Measurements from ENCODE around the gene C9. TPM values are rescaled to one million over a fixed set of nuclear protein-coding genes. Genes with fewer than 3 reads are reported as not detected.
A peak's percentile ranks its signal among the peaks of the same experiment; 100 is the strongest.

Gene C9
- total and polyA plus RNA-seq, 4 donors: 128 to 3,238 (median 748) TPM

- TF ChIP-seq ZBTB33 (IDR thresholded peaks at IDR 0.05): no peak
- no peak for TF ChIP-seq JUND (IDR thresholded peaks at IDR 0.05)
- peak; percentile 21 to 58 for TF ChIP-seq HNF4A (conservative IDR thresholded peaks at IDR 0.05)
- TF ChIP-seq HNF4G (IDR thresholded peaks at IDR 0.05): no peak
- no peak for TF ChIP-seq MAX (IDR thresholded peaks at IDR 0.05)
- TF ChIP-seq FOXA1 (IDR thresholded peaks at IDR 0.05): no peak
- TF ChIP-seq ATF3 (IDR thresholded peaks at IDR 0.05): no peak
- no peak for TF ChIP-seq CTCF (IDR thresholded peaks at IDR 0.05; ENCODE audit: low read depth, low read length, missing input control)
- no peak for TF ChIP-seq GABPA (IDR thresholded peaks at IDR 0.05 in 1 of 2, conservative IDR thresholded peaks at IDR 0.05 in 1 of 2)
- peak; percentile 93 for TF ChIP-seq YY1 (IDR thresholded peaks at IDR 0.05)
- no peak for TF ChIP-seq SP1 (IDR thresholded peaks at IDR 0.05)
- TF ChIP-seq REST (IDR thresholded peaks at IDR 0.05): peak; percentile 54
- TF ChIP-seq NR2F2 (IDR thresholded peaks at IDR 0.05): no peak
- peak; percentile 46 for TF ChIP-seq TAF1 (conservative IDR thresholded peaks at IDR 0.05)
- peak in 1 of 2 donors; percentile 10 for TF ChIP-seq RAD21 (IDR thresholded peaks at IDR 0.05)
- no peak for TF ChIP-seq EGR1 (IDR thresholded peaks at IDR 0.05; ENCODE audit: low read depth in 2 of 2)
- no peak for TF ChIP-seq FOXA2 (IDR thresholded peaks at IDR 0.05)
- peak in 1 of 2 donors; percentile 16 for TF ChIP-seq RXRA (IDR thresholded peaks at IDR 0.05)
These were observed 1.1 kb downstream of the C9 start for GRCh38 chr5:39363217-39363616.

More at GRCh38 chr5:39363217-39363616, 1.1 kb downstream of the C9 start:
- Histone ChIP-seq H3K9ac (ENCODE audit: low read depth in 1 of 2, low read length in 2 of 2) (peak overlapping the region; percentile 73 to 98), H3K9me3 (ENCODE audit: control insufficient read depth in 4 of 4, low read length in 3 of 4) (no peaks in the 10 kb centered on the region), H3K36me3 (ENCODE audit: control insufficient read depth in 4 of 4, insufficient read depth in 3 of 4, low read depth in 1 of 4, low read length in 3 of 4) (peaks cover 1 to 8% (median 3%) of the 10 kb centered on the region in 4 donors), H3K27ac (ENCODE audit: low read depth in 1 of 2, low read length in 2 of 2) (peak overlapping the region; percentile 81 to 90), H3K4me1 (ENCODE audit: control insufficient read depth in 4 of 4, insufficient read depth in 4 of 4, low read length in 3 of 4) (peaks cover 1 to 30% (median 13%) of the 10 kb centered on the region in 4 donors), H3K27me3 (ENCODE audit: control insufficient read depth in 4 of 4, insufficient read depth in 4 of 4, low read length in 3 of 4) (no peaks in the 10 kb centered on the region), H3K4me3 (ENCODE audit: low read depth in 1 of 3, low read length in 3 of 3) (peak overlapping the region; percentile 60 to 85 (median 77))
- DNase-seq (ENCODE audit: low spot score): no peak
- 35% methylated on average over 4 of the region's 4 CpGs for WGBS

All from liver (tissue), 9 donors.